GDM1 (cell line): Measurements from ENCODE around the gene PLK2.

Experiments used
- DNase-seq: peaks from one replicate; lab custom pipeline; 2025; lab: John Stamatoyannopoulos, UW

The PLK2 gene

DNA sequence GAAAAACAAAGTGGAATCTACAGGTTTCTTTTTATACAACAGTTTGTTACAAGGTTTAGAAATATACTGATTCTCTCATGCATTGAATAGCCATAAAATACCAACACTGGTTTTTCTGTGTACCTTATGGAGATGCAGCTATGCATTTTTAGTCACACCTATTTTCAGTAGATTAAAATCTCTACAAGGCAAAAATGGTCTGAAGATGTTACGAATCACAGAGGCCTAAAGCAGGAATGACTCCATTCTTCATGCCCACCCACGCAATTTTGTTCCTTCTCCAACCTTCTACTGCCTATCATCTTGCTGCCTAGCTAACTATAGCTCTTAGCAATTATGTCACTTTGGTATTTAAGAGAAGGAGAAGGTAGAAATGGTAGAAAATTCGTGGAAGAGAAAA, 9.9 kb downstream of the PLK2 start:
- no peak for DNase-seq

DNA sequence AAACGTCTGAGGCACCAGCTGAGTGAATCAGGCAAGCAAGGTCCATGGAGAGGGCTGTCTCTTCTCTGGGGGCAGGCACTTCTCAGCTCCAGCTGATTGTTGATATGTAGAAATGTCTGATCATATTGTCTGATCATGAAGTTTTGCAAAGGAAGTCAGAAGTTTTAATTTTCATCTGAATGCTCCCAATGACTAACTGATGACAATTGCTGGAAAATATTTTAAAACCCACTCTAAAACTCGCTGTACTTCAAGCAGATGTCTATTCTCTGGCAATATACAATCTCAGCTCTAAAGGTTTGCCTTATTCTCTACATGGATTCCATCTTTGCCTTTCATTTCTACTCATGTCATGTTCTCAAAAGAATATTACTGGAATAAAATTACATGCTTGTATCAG, 12.7 kb downstream of the PLK2 start:
- DNase-seq: no peak

DNA sequence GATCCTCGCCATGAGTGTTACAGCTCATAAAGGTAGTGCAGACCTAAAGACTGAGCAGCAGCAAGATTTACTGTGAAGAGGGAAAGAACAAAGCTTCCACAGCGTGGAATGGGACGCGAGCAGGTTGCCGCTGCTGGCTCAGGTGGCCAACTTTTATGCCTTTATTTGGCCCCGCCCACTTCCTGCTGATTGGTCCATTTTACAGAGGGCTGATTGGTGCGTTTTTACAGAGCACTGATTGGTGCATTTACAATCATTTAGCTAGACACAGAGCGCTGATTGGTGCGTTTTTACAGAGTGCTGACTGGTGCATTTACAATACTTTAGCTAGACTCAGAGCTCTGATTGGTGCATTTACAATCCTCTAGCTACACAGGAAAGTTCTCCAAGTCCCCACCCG, 13.9 kb downstream of the PLK2 start:
- no peak for DNase-seq

DNA sequence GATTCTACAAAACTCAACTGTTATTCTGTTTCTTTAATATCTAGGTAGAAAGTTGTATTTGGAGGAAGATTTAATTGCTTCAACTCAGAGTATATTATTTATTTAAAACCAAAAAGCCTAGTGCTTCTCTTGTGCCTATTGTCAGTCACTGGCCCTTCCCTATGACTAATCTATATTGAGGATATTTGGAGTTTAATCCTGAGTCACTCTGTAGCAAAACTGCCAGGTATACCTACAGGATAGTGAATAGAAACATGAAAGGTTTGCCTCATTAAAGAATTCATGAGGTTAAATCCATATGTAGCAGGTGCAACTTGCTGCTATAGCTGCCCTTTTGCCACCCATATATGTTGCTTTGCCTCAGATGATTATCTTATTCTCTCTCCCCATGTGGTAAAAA, 15.1 kb downstream of the PLK2 start:
- no peak for DNase-seq

DNA sequence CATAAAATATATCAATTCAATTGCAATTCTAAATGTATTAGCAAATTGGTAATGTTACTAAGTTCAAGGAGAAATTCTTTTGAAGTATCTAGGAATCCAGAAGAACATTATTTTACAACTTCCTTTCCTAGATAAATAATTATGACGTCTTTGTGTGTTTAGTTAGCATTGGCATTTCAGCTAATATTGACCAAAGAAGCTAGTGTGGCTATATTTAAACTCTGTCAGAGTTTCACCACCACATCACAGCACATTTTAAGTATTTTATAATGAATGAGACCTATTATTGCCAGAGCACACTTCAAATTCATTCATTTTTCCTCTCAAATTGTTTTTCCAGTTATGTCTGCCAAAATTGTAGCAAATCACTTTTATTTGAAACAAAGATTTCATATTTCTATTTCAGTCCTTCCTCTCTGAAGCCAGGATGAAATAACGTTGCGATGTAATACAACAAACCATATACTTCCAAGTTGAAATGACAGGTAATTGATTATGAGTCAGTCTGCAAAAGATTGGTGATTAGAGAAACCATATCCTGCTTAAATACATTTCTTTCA, 18.9 kb downstream of the PLK2 start:
- DNase-seq: no peak

DNA sequence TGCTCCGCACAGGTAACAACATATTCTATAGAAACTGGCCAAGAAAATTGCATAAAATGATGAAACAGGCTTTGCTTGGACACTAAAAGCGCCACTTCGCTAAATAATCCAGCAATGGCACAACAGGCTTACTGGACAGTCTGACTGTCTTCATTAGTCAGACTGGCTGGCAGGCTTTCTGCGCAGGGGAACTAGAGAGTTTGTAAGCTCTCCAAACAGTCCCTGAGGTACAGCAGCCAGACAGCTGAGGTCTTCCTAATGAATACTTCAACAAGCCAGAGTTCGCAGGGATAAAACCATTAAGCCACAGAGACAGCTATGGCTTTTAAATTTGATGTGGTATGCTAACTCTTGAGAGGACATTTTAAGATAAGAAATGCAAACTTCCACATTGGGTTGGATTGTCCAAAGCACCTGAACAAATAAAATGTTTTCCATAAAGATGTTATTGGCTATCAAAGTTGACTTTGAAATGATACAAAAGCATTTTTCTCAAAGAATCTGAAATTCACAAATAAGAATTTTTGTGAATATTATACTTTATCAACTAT, 20.7 kb downstream of the PLK2 start:
- no peak for DNase-seq

DNA sequence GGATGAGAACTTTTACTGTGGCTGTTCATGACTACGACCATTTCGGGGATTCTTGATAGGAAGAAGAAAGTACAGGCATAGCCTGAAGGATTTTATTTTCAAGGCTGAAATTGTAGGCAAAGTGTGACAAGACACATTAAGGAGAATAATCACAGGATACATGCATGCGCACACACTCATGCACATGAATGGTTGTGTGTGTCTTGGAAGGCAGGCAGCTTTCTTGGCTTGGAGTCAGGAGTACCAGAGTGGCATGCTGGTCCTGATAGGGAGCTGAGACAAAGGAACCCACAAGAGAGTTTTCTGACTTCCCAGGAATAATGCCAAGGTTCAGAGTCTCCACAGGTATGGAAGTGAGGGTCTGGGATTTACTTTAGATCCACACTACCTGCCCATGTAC, 22.2 kb downstream of the PLK2 start:
- no peak for DNase-seq

DNA sequence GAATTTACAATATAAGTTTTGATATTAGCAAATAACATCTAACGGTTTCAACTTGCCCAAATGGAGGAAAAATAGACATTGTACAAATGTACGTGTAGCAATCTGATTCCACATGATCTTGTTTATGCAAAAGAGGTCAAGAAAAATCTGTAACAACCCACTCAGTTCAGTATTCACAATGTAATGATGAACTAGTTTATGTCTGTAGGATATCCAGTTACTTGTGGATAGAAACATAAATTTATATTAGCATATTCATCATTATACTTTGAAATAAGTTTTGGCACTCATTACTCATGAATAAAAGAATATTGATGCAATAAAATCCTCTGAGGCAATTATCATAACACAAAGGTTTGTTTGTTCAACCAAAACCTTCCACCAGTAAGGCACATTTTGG, 28.1 kb downstream of the PLK2 start:
- DNase-seq: no peak

DNA sequence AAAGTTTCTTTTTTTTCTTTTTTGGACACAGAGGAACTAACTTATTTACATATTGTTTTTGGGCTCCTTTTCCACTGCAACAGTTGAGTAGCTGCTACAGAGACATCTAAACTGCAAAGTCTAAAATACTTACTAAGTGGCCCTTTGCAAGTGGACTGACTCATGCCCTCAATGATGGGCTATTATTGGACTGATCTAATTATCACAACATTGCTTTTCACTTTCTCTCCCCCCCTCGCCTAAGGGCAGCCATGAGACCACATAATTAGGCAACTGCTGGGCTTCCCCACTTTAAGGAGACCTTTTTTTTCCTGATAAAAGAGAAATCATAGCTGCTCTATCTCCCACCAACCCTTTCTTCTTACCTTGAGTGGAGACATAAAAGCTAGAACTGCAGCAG, 47.0 kb downstream of the PLK2 start:
- DNase-seq: no peak

DNA sequence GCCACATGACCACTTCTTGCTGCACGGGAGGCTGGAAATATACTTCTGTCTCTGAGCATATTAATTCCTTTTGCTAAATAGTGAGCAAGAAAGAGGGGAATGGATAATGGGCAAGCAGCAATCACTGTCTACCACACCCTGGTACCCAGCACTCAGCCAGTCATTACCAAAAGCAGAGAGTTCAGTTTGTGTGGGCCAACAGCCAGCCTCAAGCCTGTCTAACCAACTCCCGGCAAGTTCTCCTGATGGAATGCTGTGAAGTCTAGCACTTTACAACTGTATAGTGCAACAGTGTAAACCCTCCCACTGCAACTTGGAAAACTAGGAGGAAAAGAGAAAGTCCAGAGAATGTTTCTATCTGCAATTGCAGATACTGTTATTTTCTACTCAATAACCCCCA, 47.8 kb downstream of the PLK2 start:
- DNase-seq: no peak

DNA sequence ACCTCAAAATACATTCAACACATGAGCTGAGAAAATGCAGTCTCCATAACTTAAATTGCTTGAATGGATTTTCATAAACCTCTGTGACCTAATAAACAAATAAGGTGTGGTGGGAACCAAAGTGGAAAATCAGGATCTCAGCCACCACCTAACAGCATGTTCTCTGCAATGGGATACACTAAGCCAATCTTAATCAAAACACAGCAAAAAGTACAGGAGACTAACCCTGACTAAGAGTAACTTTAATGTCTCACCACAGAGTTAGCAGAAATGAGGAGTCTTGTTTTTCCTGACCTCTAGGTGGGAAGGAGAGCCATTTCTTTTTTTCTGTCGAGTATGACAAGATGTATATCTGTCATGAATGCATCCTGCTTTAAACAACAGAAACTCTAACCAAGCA, 48.5 kb downstream of the PLK2 start:
- no peak for DNase-seq

DNA sequence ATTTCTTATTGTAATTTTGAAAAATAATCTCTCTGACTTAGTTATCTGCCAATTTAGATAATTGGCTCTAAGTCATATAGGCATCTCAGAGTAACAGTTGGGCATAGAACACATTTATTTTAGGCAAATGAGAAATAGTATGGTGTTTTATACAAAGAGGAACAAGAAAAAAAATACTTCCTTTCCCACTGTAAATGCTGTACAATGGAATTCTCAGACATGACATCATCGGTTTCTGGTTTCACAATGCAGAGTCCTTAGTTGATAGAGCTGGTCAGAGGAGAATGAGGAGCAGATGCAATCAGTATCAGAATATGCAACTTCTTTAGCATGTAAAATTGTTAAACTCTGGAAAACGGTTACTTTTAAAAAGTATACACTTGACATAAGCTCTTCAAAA, 49.4 kb downstream of the PLK2 start:
- DNase-seq: no peak

DNA sequence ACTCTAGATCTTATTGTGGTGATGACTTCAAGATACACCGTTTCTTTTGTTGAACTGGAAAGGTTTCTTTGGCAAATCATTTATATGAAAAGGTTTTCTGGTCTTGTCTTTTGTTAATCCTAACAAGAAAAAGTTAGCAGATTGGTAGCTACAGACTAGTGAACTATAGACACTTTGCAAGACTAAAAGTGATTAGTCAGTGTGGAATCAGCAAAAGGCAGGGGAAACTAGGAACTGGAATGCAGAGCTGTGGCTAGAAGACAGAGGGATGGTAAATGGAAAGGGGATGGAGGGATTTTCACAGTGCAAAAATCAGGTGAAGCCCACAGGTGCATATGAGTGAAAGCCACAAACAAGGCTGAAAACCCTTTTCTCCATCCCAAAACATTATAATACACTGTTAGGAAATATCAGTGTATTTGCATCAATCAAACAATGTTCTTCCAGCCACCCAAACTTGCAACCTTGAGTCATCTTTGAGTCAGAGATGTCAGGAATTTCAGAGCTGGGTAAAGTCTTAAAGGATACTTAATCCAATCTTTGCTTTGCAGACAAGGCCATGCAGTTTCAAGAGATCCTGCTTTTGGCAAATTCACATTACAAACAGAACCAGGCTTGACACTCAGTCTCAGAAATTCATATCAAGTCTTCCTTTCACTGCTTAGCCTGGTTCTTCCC, 52.7 kb downstream of the PLK2 start:
- DNase-seq: no peak

DNA sequence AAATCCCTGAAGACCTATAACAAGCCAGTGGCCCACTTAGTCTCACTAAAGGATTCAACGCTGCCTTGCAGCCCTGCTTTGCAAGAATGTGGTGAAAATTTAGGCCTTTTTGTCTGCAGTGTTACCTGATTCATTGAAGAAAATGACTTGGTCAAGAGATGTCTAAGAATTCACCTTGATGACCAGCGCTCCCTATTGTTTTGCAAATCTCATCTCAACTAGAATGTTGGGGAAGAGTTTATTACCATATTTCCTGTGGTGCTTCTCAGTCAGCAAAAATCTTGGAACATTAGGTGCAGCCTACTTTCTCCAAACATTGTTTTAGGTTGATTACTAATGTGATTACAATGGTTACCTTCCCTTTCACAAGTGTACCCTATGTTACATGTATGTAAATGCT, 53.5 kb downstream of the PLK2 start:
- no peak for DNase-seq

DNA sequence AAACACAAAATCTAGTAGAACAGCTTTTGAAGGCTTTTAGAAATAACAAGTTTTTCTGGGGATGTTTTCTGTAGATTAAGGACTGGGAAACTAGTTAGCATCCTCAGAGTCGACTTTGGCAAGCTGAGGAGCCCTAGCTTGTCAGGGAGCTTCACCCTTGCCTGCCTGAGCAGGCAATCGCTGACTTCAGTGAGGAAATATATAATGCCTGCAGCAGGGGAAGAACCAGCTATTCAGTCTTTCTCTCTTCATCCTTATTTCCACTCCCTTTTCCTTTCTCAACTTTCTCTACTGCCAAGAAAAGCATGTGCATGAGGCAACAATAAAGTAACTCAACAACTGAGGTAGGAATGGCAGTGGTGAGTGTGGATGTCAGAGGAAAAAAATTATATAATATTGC, 54.7 kb downstream of the PLK2 start:
- DNase-seq: no peak

DNA sequence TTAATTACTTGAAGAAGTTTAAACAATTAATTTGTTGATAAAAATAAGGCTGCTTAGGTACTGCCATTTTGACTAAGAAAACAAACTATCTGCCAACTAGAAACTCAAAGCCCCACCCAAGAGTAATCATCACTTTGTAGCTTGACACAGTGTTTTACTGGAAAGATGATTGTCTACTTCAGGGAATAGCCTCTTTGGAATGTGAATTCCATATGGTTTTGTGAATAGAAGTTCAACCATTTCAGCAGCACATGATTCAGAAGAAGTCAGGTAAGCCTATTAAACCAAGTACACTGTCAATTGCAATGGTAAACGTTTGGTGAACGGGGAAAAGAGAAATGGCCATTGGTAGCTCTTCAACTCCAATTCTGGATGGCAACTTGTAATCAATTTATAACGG, 55.2 kb downstream of the PLK2 start:
- DNase-seq: no peak
